HG02763 (cell line): ENCODE results near the gene CCDC18.
"Not testable (repeated sequence)": the region's sequence is repeated elsewhere in the genome, so short reads cannot be mapped to it uniquely, and the experiment has no call there.

Source experiments
- ATAC-seq: cut with Tn5 transposase; IDR thresholded peaks from one replicate; pipeline ENCODE4 v1.9.1; 2021; ENCODE audit warnings: mild to moderate bottlenecking, moderate library complexity; ENCODE audit not compliant: unreplicated experiment

CCDC18 gene

GRCh38 chr1:93223023-93223675, 42.6 kb downstream of the CCDC18 start:
- no peak for ATAC-seq

GRCh38 chr1:93235261-93235660, 54.7 kb downstream of the CCDC18 start:
- ATAC-seq: no peak

- ATAC-seq: no peak
These were observed 56.5 kb downstream of the CCDC18 start for GRCh38 chr1:93237021-93237420.

GRCh38 chr1:93238425-93238824, 57.9 kb downstream of the CCDC18 start:
- ATAC-seq: no peak

- no peak for ATAC-seq
These were observed 59.3 kb downstream of the CCDC18 start for GRCh38 chr1:93239863-93240262.

DNA sequence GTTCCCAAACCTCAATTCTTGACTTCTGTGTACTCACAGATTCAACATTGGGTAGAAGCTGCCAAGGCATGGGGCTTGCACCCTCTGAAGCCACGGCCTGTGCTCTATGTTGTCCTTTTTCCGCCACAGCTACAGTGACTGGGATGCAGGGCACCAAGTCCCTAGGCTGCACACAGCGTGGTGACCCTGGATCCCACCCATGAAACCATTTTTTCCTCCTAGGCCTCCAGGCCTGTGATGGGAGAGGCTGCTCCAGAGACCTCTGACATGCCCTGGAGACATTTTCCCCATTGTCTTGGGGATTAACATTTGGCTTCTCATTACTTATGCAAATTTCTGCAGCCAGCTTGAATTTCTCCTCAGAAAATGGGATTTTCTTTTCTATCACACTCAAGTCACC, 62.7 kb downstream of the CCDC18 start:
- not testable (repeated sequence) for ATAC-seq

DNA sequence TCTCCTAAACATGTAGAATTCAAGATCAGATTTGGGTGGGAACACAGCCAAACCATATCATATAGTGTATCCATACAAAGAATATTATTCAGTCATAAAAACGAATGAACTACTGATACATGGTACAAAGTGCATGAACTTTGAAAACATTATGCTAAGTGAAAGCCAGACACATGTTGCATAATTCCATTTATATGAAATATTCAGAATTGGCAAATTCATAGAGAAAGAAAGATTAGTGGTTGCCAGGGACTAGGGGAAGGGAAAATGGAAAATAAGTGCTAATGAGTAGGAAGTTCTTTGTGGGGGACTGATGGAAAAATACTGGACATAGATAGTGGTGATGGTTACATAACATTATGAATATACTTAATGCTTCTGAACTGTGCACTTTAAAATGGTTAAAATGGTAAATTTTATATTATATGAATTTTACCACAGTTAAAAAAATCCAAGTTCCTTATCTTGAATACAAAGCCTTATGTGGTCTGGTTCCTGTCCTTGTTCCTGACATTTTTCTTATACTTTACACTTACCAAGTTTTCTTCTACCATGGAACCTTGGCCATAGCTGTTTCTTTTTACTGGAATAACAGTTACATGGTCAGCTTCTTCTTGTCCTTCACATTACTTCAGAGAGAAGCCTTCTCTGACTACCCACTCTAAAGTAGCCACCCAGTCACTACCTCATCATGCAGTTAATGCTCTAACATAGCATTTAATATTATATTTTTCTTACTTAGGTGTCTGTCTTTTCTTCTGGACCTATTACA, 64.0 kb downstream of the CCDC18 start:
- ATAC-seq: no peak

DNA sequence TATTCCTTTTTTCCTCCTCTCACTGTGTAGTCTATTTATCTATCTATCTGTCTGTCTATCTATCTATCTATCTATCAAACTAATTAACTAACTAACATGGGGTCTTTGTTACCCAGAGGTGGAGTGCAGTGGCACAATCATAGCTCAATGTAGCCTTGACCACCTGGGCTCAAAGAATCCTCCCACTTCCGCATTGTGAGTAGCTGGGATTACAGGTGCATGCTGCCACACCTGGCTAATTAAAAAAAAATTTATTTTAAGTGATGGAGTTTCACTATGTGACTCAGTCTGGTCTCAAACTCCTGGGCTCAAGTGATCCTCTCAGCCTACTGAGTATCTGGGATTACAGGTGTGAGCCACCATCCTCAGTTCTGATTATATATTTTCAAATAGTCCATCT, 71.4 kb downstream of the CCDC18 start:
- ATAC-seq: no peak

GRCh38 chr1:93252598-93252997, 72.1 kb downstream of the CCDC18 start:
- ATAC-seq: no peak

DNA sequence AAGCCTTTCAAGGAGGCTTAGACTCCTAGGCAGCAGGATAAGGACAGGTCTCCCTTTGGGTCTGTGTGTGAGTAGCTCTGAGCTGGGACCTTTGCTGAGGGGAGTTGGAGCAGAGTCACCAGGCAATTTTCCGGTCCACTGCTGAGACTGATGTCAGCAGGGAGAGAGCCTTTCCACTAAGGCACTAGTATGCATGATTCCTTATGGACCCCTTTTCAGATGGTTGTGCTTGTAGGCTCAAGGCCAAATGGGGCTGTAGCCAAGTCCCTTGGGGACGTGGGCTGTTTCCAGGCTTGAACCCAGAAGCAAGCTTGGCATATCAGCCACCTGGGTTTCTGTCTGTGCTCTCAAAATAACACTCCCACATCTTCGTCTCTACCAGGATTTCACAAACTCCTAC, 73.0 kb downstream of the CCDC18 start:
- ATAC-seq: no peak

GRCh38 chr1:93255222-93256079, 74.9 kb downstream of the CCDC18 start:
- ATAC-seq: no peak

- no peak for ATAC-seq
These were observed 75.9 kb downstream of the CCDC18 start for GRCh38 chr1:93256433-93256832.

DNA sequence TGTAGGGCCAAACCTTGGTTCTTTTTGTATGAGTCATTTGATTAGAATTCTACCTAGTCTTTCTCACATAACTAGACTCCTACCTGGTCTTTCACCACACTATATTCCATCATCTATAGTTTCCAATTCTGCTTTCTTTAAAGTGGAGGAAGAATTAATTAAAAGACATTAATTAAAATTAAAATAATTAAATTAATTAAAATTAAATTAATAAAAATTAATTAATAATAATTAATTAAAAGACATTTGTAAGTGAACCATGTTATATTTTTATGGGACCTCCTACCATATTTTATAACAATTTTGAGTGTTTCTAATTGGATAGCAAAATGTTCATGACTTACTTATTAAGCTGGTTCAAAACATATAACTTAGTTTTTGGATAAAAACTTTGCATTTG, 77.4 kb downstream of the CCDC18 start:
- ATAC-seq: no peak

- ATAC-seq: not testable (repeated sequence)
These were observed 80.2 kb downstream of the CCDC18 start for GRCh38 chr1:93260726-93261125.

DNA sequence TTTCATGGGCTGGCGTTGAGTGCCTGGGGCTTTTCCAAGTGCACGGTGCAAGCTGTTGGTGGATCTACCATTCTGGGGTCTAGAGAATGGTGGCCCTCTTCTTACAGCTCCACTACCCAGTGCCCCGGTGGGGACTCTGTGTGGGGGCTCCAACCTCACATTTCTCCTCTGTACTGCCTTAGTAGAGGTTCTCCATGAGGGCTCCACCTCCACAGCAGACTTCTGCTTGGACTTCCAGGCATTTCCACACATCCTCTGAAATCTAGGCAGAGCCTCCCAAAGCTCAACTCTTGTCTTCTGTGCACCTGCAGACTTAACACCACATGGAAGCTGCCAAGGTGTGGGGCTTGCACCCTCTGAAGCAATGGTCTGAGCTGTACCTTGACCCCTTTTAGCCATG, 82.1 kb downstream of the CCDC18 start:
- ATAC-seq: no peak

DNA sequence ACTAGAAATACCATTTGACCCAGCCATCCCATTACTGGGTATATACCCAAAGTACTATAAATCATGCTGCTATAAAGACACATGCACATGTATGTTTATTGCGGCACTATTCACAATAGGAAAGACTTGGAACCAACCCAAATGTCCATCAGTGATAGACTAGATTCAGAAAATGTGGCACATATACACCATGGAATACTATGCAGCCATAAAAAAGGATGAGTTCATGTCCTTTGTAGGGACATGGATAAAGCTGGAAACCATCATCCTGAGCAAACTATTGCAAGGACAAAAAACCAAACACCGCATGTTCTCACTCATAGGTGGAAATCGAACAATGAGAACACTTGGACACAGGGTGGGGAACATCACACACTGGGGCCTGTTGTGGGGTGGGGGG, 88.4 kb downstream of the CCDC18 start:
- not testable (repeated sequence) for ATAC-seq

- not testable (repeated sequence) for ATAC-seq
These were observed 94.7 kb downstream of the CCDC18 start for GRCh38 chr1:93275262-93275633.

DNA sequence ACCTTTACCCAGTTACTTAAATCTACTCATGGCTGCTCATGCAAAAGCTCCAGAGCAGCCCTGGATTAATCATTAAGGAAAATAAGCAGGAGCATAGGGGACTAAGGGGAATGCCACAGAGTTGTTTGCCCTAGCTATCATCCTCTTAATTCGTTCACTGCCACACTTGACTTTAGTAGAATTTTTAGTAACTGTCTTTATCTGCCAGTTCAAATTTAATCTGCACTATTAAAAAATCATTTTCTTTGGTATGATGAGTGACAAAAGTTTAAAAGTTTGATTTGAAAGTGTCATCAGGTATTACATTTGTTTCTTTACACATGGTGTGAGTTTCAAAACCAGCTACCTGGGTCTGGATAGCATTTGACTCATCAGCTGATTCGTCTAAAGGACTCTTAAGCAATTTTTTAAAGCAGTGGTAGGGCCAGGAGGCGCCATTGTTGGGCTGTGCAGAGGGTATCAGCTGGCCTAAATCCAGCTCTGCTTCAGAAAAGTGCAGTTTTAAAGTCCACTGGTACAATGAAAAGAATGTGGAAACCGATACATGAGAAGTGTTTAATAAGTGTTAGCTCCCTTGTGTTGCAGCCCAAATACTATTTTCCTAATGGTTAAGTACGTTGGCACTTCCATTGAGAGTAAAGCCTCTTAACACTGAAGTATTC, 95.2 kb downstream of the CCDC18 start:
- ATAC-seq: no peak

GRCh38 chr1:93277530-93277929, 97.0 kb downstream of the CCDC18 start:
- ATAC-seq: not testable (repeated sequence)

- ATAC-seq: no peak
These were observed 103.0 kb downstream of the CCDC18 start for GRCh38 chr1:93283496-93283895.

- ATAC-seq: no peak
These were observed 108.0 kb downstream of the CCDC18 start for GRCh38 chr1:93288558-93288957.
